Right ventricle myocardium superior (tissue), 1 donor: ENCODE data around the gene GLIPR2. TPM values are rescaled to one million over a fixed set of nuclear protein-coding genes. Genes with fewer than 3 reads are reported as not detected.
A peak's percentile ranks its signal among the peaks of the same experiment; 100 is the strongest.
"Not testable (repeated sequence)": the region's sequence is repeated elsewhere in the genome, so short reads cannot be mapped to it uniquely, and the experiment has no call there.

Source experiments
- ATAC-seq: fragments of 200-7000 bp; cut with Tn5 transposase; one replicate; pipeline ENCODE4 v1.9.1; 2020; ENCODE audit warnings: mild to moderate bottlenecking; ENCODE audit not compliant: poor library complexity
- DNase-seq: peaks from one replicate; pipeline ENCODE4 v3.0.0-alpha.2; 2020
- intact Hi-C: fragments of 100-400 bp; cut with DNase I; formaldehyde crosslinking; loops from one replicate; pipeline ENCODE4 v1.11.2; 2022
- total RNA-seq: library from RNA; stranded (reverse); fragmentation: NEBNext Ultra II Directional; extraction: Animal tissue kit (Norgen Biotek cat#: 25700); gene quantifications from one replicate; pipeline ENCODE4 v1.2.1, GENCODE V29; 2021
- donor health status: DM: no; HTN: yes; CAD: no; lungs with severe emphysema.

Gene GLIPR2
- total RNA-seq, 1 donor from 2014 or later: 6.7 TPM

DNA sequence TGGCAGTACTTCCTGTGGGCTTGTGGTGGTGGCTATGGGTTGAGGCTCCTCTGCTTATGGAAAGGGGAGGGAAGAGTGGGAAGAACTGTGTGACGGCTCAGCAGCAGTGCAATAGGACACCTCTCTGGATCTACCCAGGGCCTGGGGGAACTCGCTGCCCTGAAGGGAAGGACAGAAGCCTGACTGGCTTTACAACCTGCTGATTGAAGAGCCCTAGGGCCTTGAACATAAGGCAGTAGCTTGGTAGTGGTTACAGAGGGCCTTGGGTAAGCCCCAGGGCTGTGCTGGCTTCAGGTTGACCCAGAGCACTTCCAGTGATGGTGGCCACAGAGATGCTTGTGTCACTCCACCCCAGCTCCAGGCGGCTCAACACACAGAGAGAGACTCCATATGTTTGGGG lies 38.2 kb downstream of the GLIPR2 start:
- intact Hi-C loops: no loop called here
- DNase-seq: no peak
- no peak for ATAC-seq

DNA sequence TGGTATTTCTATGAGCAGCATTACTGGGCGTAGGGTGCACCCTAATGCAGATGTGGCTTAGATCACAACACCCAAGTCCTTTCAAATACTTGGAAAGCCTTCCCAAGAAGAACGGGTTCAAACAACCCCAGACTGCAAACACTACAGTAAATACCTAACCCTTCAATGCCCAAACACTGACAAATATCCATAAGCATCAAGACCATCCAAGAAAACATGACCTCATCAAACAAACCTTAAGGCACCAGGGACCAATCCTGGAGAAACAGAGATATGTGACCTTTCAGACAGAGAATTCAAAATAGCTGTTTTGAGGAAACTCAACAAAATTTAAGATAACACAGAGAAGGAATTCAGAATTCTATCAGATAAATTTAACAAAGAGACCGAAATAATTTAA lies 38.7 kb downstream of the GLIPR2 start:
- ATAC-seq, DNase-seq, intact Hi-C loops: not testable (repeated sequence)

GRCh38 chr9:36176496-36176895 lies 40.0 kb downstream of the GLIPR2 start:
- ATAC-seq, DNase-seq, intact Hi-C loops: not testable (repeated sequence)

- DNase-seq: no peak
- ATAC-seq: no peak
- intact Hi-C loops: no loop called here
These were observed 41.0 kb downstream of the GLIPR2 start for GRCh38 chr9:36177571-36177970.

GRCh38 chr9:36180243-36180642 lies 43.7 kb downstream of the GLIPR2 start:
- intact Hi-C loops: not testable (repeated sequence)

DNA sequence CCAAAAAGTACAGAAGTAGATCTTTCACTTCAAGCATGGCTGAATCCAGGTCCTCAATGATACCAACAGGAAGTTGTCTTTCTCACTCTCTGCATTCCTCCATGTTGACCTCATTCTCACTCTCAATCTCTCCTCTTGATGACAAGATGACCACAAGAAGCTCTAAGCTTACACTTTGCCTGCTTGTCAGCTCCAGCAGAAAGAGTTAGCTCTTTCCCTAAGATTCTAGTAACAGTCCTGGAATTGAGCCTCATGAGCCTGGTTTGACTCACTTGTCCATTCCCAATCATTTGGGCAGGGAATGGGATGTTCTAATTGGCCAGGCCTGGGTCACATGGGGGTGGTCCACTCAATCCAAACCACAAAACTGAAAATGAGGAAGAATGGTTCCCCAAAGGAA lies 50.9 kb downstream of the GLIPR2 start:
- no peak for ATAC-seq
- intact Hi-C loops: no loop called here

More at GRCh38 chr9:36180243-36180642, 43.7 kb downstream of the GLIPR2 start:
- ATAC-seq, DNase-seq: not testable (repeated sequence)

DNA sequence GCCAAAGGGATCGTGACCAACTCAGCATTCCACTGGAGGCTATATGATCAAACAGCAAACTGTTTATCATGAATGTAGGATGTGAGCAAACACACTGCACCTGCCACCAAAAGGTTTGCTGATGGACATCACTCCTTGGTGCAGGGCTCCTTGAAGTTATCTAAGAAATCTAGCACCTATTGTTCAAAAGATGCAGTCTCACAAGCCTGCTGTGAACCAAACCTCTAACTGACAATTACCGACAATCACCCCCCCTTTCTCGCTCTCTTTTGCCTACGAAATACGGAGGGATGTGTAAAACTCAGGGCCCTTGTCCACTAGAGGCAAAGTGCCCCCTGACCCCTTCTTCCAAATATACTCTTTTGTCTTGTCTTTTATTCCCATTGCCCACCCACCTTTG lies 51.7 kb downstream of the GLIPR2 start:
- DNase-seq (no peak), ATAC-seq (no peak)
- intact Hi-C loops: no loop called here

More for the DNA sequence above, 50.9 kb downstream of the GLIPR2 start:
- no peak for DNase-seq

- DNase-seq (no peak), ATAC-seq (no peak)
- intact Hi-C loops: no loop called here
These were observed 53.4 kb downstream of the GLIPR2 start for GRCh38 chr9:36189976-36190375.

GRCh38 chr9:36190388-36191289 lies 54.1 kb downstream of the GLIPR2 start, which contains the start of gene CLTA:
Gene CLTA, plus strand, starts transcription at chr9:36190921. Its CDS starts 136 bp downstream, at chr9:36191057.
- peak; percentile 98 for ATAC-seq
- intact Hi-C loops: no loop called here
- peak; percentile 97 for DNase-seq

GRCh38 chr9:36191290-36191645 lies 54.7 kb downstream of the GLIPR2 start:
- ATAC-seq (peak; percentile 13), DNase-seq (no peak)
- intact Hi-C loops: no loop called here

DNA sequence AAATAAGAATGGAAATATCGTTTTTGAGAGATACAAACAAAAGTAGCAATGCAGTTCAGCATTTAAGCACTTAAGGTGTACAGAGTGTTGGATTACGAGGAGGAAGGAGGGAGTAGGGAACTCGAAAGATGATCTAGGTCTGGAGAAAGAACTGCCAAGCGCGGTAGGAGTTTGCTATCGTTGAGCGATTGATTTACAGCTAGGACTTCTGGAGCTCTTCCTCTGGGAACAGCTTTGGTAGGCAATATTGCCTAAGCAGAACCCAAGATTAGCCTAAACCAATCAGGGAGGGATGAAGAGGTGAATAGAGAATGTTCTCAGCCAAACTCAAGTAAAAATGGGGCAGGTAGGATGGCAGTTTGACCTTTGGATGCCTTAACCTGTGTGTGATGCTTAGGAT lies 55.2 kb downstream of the GLIPR2 start:
- ATAC-seq (no peak), DNase-seq (no peak)
- intact Hi-C loops: no loop called here

DNA sequence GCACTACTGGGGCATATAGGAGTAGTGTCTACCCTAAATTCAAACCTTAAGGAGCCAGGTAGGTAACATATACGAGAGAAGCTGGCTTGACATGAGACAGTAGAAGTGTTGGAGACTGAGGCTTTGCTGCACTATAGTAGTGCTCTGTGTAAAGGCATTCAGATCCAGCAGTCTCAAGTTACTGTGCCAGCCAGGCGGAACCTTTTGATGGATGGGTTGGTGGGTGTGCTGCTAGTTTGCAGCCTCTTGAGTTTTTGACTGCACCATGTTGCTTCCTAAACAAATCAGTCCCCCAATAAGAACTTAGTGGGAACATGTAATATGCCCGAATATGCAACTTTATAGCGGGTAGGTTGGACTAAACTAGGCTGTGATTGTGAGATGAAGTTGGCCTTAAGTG lies 55.7 kb downstream of the GLIPR2 start:
- intact Hi-C loops: no loop called here
- no peak for ATAC-seq
- no peak for DNase-seq

GRCh38 chr9:36193023-36193422 lies 56.5 kb downstream of the GLIPR2 start:
- ATAC-seq (no peak), DNase-seq (no peak)
- intact Hi-C loops: no loop called here

- intact Hi-C loops: no loop called here
These were observed 57.9 kb downstream of the GLIPR2 start for GRCh38 chr9:36194326-36195000.

DNA sequence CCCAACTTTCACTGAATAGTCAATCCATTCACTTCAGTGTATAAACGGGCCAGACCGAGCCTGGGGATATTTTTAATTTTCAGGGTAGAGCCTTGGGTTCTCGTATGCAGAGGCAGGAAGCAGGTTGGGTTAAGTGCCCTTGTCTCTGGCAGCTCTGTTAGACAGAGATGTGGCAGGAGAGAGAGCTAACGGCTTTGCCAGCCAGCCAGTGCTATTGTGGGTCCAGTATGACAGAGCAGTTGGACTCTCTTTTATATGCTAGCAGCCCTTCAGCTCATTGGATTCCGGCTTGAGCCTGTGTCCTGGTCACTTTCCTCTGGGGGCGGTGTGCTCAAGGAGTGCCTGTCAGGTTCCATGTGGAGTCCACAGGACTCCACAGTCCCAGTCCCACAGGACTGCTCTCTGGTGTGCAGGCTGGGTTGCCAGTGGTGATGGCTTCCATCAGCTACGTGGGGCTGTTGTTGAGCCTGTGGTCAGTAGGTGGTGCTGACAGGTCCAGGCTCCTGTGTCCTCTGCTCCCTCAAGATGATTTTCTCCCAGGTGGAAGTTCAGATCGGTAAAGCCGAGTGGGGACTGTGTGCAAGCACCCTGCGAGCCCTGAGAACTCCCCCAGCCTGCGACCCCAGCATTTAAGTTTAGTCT lies 68.5 kb downstream of the GLIPR2 start:
- intact Hi-C loops: no loop called here
- ATAC-seq: peak; percentile 77
- no peak for DNase-seq

More at GRCh38 chr9:36194326-36195000, 57.9 kb downstream of the GLIPR2 start:
- no peak for ATAC-seq
- DNase-seq: no peak

DNA sequence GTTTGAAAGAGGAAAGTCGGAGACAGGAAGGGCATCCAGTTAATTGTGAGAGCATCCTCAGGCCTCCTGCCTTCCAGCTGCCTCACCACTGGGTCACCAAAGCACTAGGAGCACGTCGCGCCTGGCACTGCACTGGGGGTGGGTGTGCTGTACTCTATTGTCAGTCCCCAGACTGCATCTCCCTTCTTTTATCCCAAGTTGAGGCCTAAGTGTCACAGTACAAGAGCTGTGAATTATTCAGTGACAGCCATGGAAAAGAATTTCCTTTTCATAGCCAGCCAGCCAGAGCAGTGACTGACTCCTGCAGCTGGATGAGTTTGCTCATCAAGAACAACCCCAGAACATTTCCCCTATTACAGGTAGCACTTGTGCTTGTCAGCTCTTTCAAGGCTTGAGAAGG lies 70.5 kb downstream of the GLIPR2 start:
- DNase-seq: no peak
- intact Hi-C loops: no loop called here
- ATAC-seq: no peak

GRCh38 chr9:36207546-36208012 lies 71.0 kb downstream of the GLIPR2 start:
- ATAC-seq (no peak), DNase-seq (no peak)
- intact Hi-C loops: no loop called here

- ATAC-seq (no peak), DNase-seq (no peak)
- intact Hi-C loops: no loop called here
These were observed 72.2 kb downstream of the GLIPR2 start for GRCh38 chr9:36208521-36209253.

- DNase-seq: no peak
- intact Hi-C loops: no loop called here
- no peak for ATAC-seq
These were observed 74.2 kb downstream of the GLIPR2 start for GRCh38 chr9:36210722-36211121.
